Peyer's patch (tissue), 4 donors: ENCODE results near the gene COL17A1. TPM values are rescaled to one million over a fixed set of nuclear protein-coding genes. Genes with fewer than 3 reads are reported as not detected.

Experiments used
- DNase-seq, 3 donors: peaks; one replicate each; pipeline ENCODE4 v3.0.0-alpha.2; 2017 to 2019
- H3K27ac ChIP-seq, 4 donors: fragments of 200-600 bp; sonication (generic); one replicate each; pipeline ENCODE4 v1.5.1; 2016 to 2019
- H3K27me3 ChIP-seq, 2 donors: fragments of 200-600 bp; sonication (generic); one replicate each; pipeline ENCODE4 v1.5.1; 2019
- H3K36me3 ChIP-seq, 3 donors: fragments of 200-600 bp; sonication (generic); one replicate each; pipeline ENCODE4 v1.5.1; 2016 to 2019
- H3K4me1 ChIP-seq, 4 donors: fragments of 200-600 bp; sonication (generic); one replicate each; pipeline ENCODE4 v1.5.1; 2016 to 2019
- H3K4me3 ChIP-seq, 4 donors: fragments of 200-600 bp; sonication (generic); 1 replicate in 3 of 4; 2 replicates in 1 of 4; pipeline ENCODE4 v1.5.1; 2016 to 2019; ENCODE audit warnings: mild to moderate bottlenecking in 1 of 4
- H3K9me3 ChIP-seq, 4 donors: fragments of 200-600 bp; sonication (generic); one replicate each; pipeline ENCODE4 v1.5.1; 2016 to 2019; ENCODE audit warnings: mild to moderate bottlenecking in 1 of 4
- CTCF ChIP-seq, 6 experiments: fragments of 450-650 bp in 4 of 6; fragments of 200-600 bp in 2 of 6; sonication (generic) in 1 of 6; IDR thresholded peaks; one replicate each; pipeline ENCODE4 v1.5.1; 2017 to 2019; ENCODE audit warnings: antibody characterized with exemption in 6 of 6, mild to moderate bottlenecking in 3 of 6, moderate library complexity in 1 of 6
- POLR2A ChIP-seq, 2 donors: fragments of 450-650 bp; IDR thresholded peaks; one replicate each; pipeline ENCODE4 v1.5.1; 2017; ENCODE audit warnings: antibody characterized with exemption in 2 of 2, mild to moderate bottlenecking in 2 of 2, moderate library complexity in 2 of 2
- total RNA-seq, 4 donors: library from RNA; depleted of rRNA; stranded (reverse); fragments of >200 nt; gene quantifications; one replicate each; pipeline ENCODE4 v1.1.0, GENCODE V29; 2016

Gene COL17A1
- total RNA-seq, 4 donors from 2014 or later = 4.1 to 240 (median 97.1) TPM

DNA sequence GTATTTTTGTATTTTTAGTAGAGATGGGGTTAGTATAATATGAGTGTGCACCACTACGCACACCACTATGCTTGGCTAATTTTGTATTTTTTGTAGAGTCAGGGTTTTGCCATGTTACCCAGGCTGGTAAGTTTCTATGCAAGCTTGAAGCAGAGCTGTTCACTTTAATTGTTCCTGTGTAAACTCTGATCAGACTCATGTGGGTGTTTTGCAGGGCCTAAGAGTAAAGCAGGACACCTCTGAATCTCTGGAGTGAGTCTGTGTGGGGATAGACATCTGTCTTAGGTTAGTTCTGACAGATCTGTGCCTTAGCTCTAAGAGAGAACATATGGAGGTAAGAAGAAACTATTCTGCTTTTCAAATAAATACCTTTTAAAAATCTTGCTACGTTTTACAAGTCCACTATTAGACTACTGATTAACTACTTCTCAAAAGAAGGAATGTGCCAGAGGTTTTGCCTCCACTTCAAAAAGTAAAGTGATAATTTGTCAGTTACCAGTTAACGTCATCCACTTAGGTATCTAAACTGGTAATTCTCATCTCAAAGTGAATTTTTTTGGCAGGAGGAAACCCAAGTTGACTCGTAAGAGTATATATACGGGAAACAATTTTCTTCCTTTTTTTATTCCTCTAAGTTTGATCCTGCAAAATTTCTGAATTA, 1.1 kb downstream of the COL17A1 start:
- DNase-seq = no peak
- no peak for TF ChIP-seq CTCF (IDR thresholded peaks at IDR 0.05)
- TF ChIP-seq POLR2A (IDR thresholded peaks at IDR 0.05) = no peak
- H3K9me3 ChIP-seq = no peaks in the 10 kb centered on the region
- H3K4me3 ChIP-seq = peak overlapping the region in 2 of 4 donors; percentile 30 to 33
- peak overlapping the region in 1 of 4 donors; percentile 67 for H3K27ac ChIP-seq
- no peaks in the 10 kb centered on the region for H3K36me3 ChIP-seq
- H3K4me1 ChIP-seq = no peaks in the 10 kb centered on the region
- H3K27me3 ChIP-seq = no peaks in the 10 kb centered on the region

DNA sequence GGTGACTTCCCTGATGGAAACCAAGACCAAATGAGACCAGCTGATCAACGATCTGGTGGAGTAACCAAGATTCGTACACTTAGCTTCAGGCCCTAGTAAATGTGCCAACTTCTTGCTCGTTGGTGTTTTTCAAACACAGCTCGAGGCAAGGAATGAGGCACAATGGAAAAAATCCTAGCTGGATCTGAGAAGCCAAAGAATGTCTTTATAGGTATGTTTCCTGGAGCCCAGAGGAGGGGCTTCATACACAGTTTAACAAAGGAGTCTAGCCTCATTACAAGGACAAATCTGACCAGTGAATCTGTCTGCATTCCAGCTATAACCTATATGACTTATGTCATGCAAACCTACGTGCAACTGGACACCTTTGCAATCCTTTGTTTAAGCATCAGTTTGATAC, 3.7 kb downstream of the COL17A1 start:
- DNase-seq = no peak
- H3K4me3 ChIP-seq = no peak overlapping the region
- no peak for TF ChIP-seq CTCF (IDR thresholded peaks at IDR 0.05)
- TF ChIP-seq POLR2A (IDR thresholded peaks at IDR 0.05) = no peak

GRCh38 chr10:104080762-104081161, 4.9 kb downstream of the COL17A1 start:
- Histone ChIP-seq H3K27me3 (no peaks in the 10 kb centered on the region), H3K27ac (no peak overlapping the region), H3K4me1 (no peaks in the 10 kb centered on the region), H3K4me3 (no peak overlapping the region), H3K9me3 (no peaks in the 10 kb centered on the region), H3K36me3 (no peaks in the 10 kb centered on the region)
- peak in 1 of 3 donors; percentile 62 for DNase-seq
- TF ChIP-seq CTCF (IDR thresholded peaks at IDR 0.05) (peak in 4 of 6 experiments; percentile 38 to 90 (median 84)), POLR2A (IDR thresholded peaks at IDR 0.05) (no peak)

More for the DNA sequence above, 3.7 kb downstream of the COL17A1 start:
- H3K36me3 ChIP-seq = no peaks in the 10 kb centered on the region
- H3K9me3 ChIP-seq = no peaks in the 10 kb centered on the region
- H3K27ac ChIP-seq = no peak overlapping the region
- no peaks in the 10 kb centered on the region for H3K4me1 ChIP-seq
- H3K27me3 ChIP-seq = no peaks in the 10 kb centered on the region

GRCh38 chr10:104077663-104078151, 8.0 kb downstream of the COL17A1 start:
- Histone ChIP-seq H3K4me1 (no peaks in the 10 kb centered on the region), H3K36me3 (peaks cover 0 to 12% (median 0%) of the 10 kb centered on the region in 3 donors), H3K27me3 (no peaks in the 10 kb centered on the region), H3K9me3 (no peaks in the 10 kb centered on the region), H3K4me3 (no peak overlapping the region), H3K27ac (no peak overlapping the region)
- TF ChIP-seq POLR2A (IDR thresholded peaks at IDR 0.05) (no peak), CTCF (IDR thresholded peaks at IDR 0.05) (no peak)
- no peak for DNase-seq

GRCh38 chr10:104077247-104077646, 8.4 kb downstream of the COL17A1 start:
- no peak for DNase-seq
- Histone ChIP-seq H3K4me1 (no peaks in the 10 kb centered on the region), H3K27ac (no peak overlapping the region), H3K4me3 (no peak overlapping the region), H3K36me3 (peaks cover 0 to 12% (median 0%) of the 10 kb centered on the region in 3 donors), H3K27me3 (no peaks in the 10 kb centered on the region), H3K9me3 (no peaks in the 10 kb centered on the region)
- TF ChIP-seq CTCF (IDR thresholded peaks at IDR 0.05) = no peak
- no peak for TF ChIP-seq POLR2A (IDR thresholded peaks at IDR 0.05)
